H9 (cell line): ENCODE measurements around the gene SLC29A2. TPM values are rescaled to one million over a fixed set of nuclear protein-coding genes. Genes with fewer than 3 reads are reported as not detected.

Experiments
- DNase-seq: peaks from one replicate; pipeline ENCODE4 v3.0.0-alpha.2; 2017
- H2AFZ ChIP-seq: one replicate; pipeline ENCODE4 v1.6.1; 2013; ENCODE audit warnings: mild to moderate bottlenecking, low read length, control low read depth, moderate library complexity
- H2AK5ac ChIP-seq: 2 replicates; pipeline ENCODE4 v1.6.1; 2013; ENCODE audit warnings: low read length, control low read depth, mixed read lengths; ENCODE audit not compliant: insufficient read length
- H2BK120ac ChIP-seq: one replicate; pipeline ENCODE4 v1.6.1; 2013; ENCODE audit warnings: low read depth, mild to moderate bottlenecking, low read length, control low read depth, inconsistent platforms; ENCODE audit not compliant: poor library complexity, severe bottlenecking
- H2BK12ac ChIP-seq: 2 replicates; pipeline ENCODE4 v1.6.1; 2013; ENCODE audit warnings: low read length, control low read depth, mixed read lengths, low read depth; ENCODE audit not compliant: insufficient read length
- H2BK15ac ChIP-seq: 2 replicates; pipeline ENCODE4 v1.6.1; 2013; ENCODE audit warnings: low read depth, low read length, control low read depth
- H2BK20ac ChIP-seq: one replicate; pipeline ENCODE4 v1.6.1; 2013; ENCODE audit warnings: low read depth, mild to moderate bottlenecking, low read length, control low read depth, inconsistent platforms; ENCODE audit not compliant: poor library complexity, severe bottlenecking
- H2BK5ac ChIP-seq: 2 replicates; pipeline ENCODE4 v1.6.1; 2013; ENCODE audit warnings: low read length, control low read depth, mixed read lengths; ENCODE audit not compliant: insufficient read length
- H3K14ac ChIP-seq: 2 replicates; pipeline ENCODE4 v1.6.1; 2013; ENCODE audit warnings: low read length, control low read depth; ENCODE audit not compliant: insufficient read depth
- H3K18ac ChIP-seq: 2 replicates; pipeline ENCODE4 v1.6.1; 2013; ENCODE audit warnings: low read depth, mild to moderate bottlenecking, mixed read lengths, low read length, control low read depth; ENCODE audit not compliant: insufficient read length
- H3K23ac ChIP-seq: 2 replicates; pipeline ENCODE4 v1.6.1; 2013; ENCODE audit warnings: low read length, control low read depth, mixed read lengths, low read depth; ENCODE audit not compliant: insufficient read length
- H3K23me2 ChIP-seq: 2 replicates; pipeline ENCODE4 v1.6.1; 2013; ENCODE audit warnings: low read depth, mild to moderate bottlenecking, mixed read lengths, low read length, control low read depth; ENCODE audit not compliant: insufficient read length, poor library complexity, severe bottlenecking
- H3K27ac ChIP-seq: 2 replicates; pipeline ENCODE4 v1.5.1; 2013; ENCODE audit warnings: low read length, control low read depth, mixed read lengths, low read depth; ENCODE audit not compliant: insufficient read length
- H3K27me3 ChIP-seq: 2 replicates; pipeline ENCODE4 v1.6.1; 2013; ENCODE audit warnings: low read length, control low read depth, inconsistent platforms; ENCODE audit not compliant: insufficient read depth
- H3K4ac ChIP-seq: 2 replicates; pipeline ENCODE4 v1.6.1; 2013; ENCODE audit warnings: low read depth, mild to moderate bottlenecking, control low read depth, inconsistent platforms, low read length, moderate library complexity
- H3K4me1 ChIP-seq: 2 replicates; pipeline ENCODE4 v1.6.1; 2013; ENCODE audit warnings: low read length, control low read depth, inconsistent platforms; ENCODE audit not compliant: insufficient read depth
- H3K4me2 ChIP-seq: 2 replicates; pipeline ENCODE4 v1.6.1; 2013; ENCODE audit warnings: low read length, control low read depth, mixed read lengths; ENCODE audit not compliant: insufficient read length, insufficient read depth
- H3K56ac ChIP-seq: 2 replicates; pipeline ENCODE4 v1.6.1; 2013; ENCODE audit warnings: low read depth, mild to moderate bottlenecking, mixed read lengths, low read length, control low read depth; ENCODE audit not compliant: insufficient read length
- H3K79me1 ChIP-seq: 2 replicates; pipeline ENCODE4 v1.6.1; 2013; ENCODE audit warnings: low read depth, mild to moderate bottlenecking, moderate library complexity, low read length, control low read depth, inconsistent platforms; ENCODE audit not compliant: insufficient read depth, poor library complexity, severe bottlenecking
- H3K79me2 ChIP-seq: 2 replicates; pipeline ENCODE4 v1.6.1; 2013; ENCODE audit warnings: low read length, control low read depth, inconsistent platforms; ENCODE audit not compliant: insufficient read depth
- H3K9ac ChIP-seq: 2 replicates; pipeline ENCODE4 v1.6.1; 2013; ENCODE audit warnings: low read length, control low read depth, mixed read lengths; ENCODE audit not compliant: insufficient read length; ENCODE audit errors: extremely low read depth
- H3K9me3 ChIP-seq: one replicate; pipeline ENCODE4 v1.6.1; 2013; ENCODE audit warnings: low read depth, low read length, inconsistent platforms; ENCODE audit not compliant: control insufficient read depth
- H3T11ph ChIP-seq: one replicate; pipeline ENCODE4 v1.6.1; 2013; ENCODE audit warnings: mild to moderate bottlenecking, low read length, control low read depth, inconsistent platforms
- H4K20me1 ChIP-seq: one replicate; pipeline ENCODE4 v1.6.1; 2013; ENCODE audit not compliant: control insufficient read depth, insufficient read length, insufficient read depth
- H4K5ac ChIP-seq: 2 replicates; pipeline ENCODE4 v1.6.1; 2013; ENCODE audit warnings: low read depth, mild to moderate bottlenecking, mixed read lengths, low read length, control low read depth; ENCODE audit not compliant: insufficient read length
- H4K8ac ChIP-seq: replicated peaks from 2 replicates; pipeline ENCODE4 v1.6.1; 2013; ENCODE audit warnings: low read length, control low read depth, mixed read lengths, low read depth; ENCODE audit not compliant: insufficient read length
- H4K91ac ChIP-seq: 2 replicates; pipeline ENCODE4 v1.6.1; 2013; ENCODE audit warnings: low read depth, mild to moderate bottlenecking, moderate library complexity, mixed read lengths, low read length, control low read depth; ENCODE audit not compliant: insufficient read length
- H3K27ac Mint-ChIP-seq, 3 experiments: 2 replicates in 2 of 3; 3 replicates in 1 of 3; pipeline ENCODE4 v1.8.0; 2020 to 2021; ENCODE audit warnings: mixed read lengths in 3 of 3, mild to moderate bottlenecking in 1 of 3, moderate library complexity in 1 of 3
- H3K27me3 Mint-ChIP-seq: 2 replicates; pipeline ENCODE4 v1.8.0; 2021; ENCODE audit warnings: low read depth, mild to moderate bottlenecking, moderate library complexity, mixed read lengths
- H3K36me3 Mint-ChIP-seq, 3 experiments: 2 replicates in 2 of 3; 3 replicates in 1 of 3; pipeline ENCODE4 v1.8.0; 2020 to 2021; ENCODE audit warnings: low read depth in 3 of 3, mixed read lengths in 3 of 3; ENCODE audit not compliant: insufficient read depth in 1 of 3
- H3K4me1 Mint-ChIP-seq, 2 experiments: 2 replicates each; pipeline ENCODE4 v1.8.0; 2020; ENCODE audit warnings: mixed read lengths in 2 of 2
- H3K4me3 Mint-ChIP-seq, 2 experiments: 2 replicates in 1 of 2; 3 replicates in 1 of 2; pipeline ENCODE4 v1.8.0; 2020 to 2021; ENCODE audit warnings: mild to moderate bottlenecking in 2 of 2, mixed read lengths in 2 of 2, moderate library complexity in 1 of 2
- H3K9me3 Mint-ChIP-seq, 2 experiments: 2 replicates in 1 of 2; 3 replicates in 1 of 2; pipeline ENCODE4 v1.8.0; 2020; ENCODE audit warnings: mild to moderate bottlenecking in 2 of 2, mixed read lengths in 2 of 2, moderate library complexity in 1 of 2
- WGBS: extraction: QIAGEN DNeasy Blood & Tissue Kit; methylation state at CpG from one replicate; pipeline ENCODE4 v1.1.7; 2013; ENCODE audit warnings: missing lambda C conversion rate, low lambda C conversion rate, mixed read lengths; ENCODE audit not compliant: insufficient read length; ENCODE audit errors: extremely low coverage; 5-methylcytosine and 5-hydroxymethylcytosine counted together
- total RNA-seq: library from RNA; stranded (reverse); gene quantifications from 2 replicates; pipeline ENCODE4 v1.2.1, GENCODE V29; 2021
- TF ChIP-seq, protein P1 (sequence below): fragments of 200-600 bp; sonication (generic); conservative IDR thresholded peaks from 3 replicates; pipeline ENCODE4 v1.8.0; 2021; ENCODE audit warnings: antibody characterized with exemption, mild to moderate bottlenecking

SLC29A2 gene
- total RNA-seq, 1 experiment from 2014 or later, result 29.8 TPM

DNA sequence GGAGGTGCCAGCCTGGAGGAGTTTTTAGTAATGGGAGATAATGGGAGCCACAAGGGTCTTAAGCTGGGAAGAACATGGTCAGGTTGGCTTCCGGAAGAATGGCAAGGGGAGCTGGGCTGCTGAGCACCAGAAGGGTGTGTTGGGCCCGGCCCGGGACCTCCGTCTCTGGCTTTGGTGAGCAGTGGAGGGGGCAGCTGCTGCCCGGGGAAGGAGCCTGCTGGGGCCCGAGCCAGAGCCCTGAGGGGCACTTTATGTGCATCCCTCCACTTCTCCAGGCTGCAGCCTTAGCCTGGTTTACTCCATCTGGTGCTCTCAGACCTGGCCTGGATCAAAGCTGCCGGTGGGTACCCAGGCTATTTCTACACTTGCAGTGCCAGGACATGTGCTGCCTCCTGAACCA lies 40.5 kb upstream of the SLC29A2 start:
- Histone ChIP-seq H2BK20ac (no peak overlapping the region), H2BK12ac (no peak overlapping the region), H3K79me1 (no peaks in the 10 kb centered on the region), H3K9ac (no peak overlapping the region), H3K56ac (no peak overlapping the region), H2BK5ac (no peak overlapping the region), H4K8ac (no peak overlapping the region), H2AFZ (no peak overlapping the region), H3K79me2 (no peaks in the 10 kb centered on the region), H3K18ac (no peak overlapping the region), H2BK15ac (no peak overlapping the region), H2AK5ac (no peak overlapping the region), H3K27me3 (no peaks in the 10 kb centered on the region; the same call in 1 of the 2 replicates), H3K27ac (no peak overlapping the region), H3K23me2 (peaks cover 10% of the 10 kb centered on the region), H3T11ph (no peak overlapping the region), H4K5ac (no peak overlapping the region), H3K23ac (no peak overlapping the region), H3K9me3 (no peaks in the 10 kb centered on the region), H3K4me2 (no peak overlapping the region), H4K91ac (no peak overlapping the region), H4K20me1 (no peaks in the 10 kb centered on the region), H2BK120ac (no peak overlapping the region), H3K14ac (no peak overlapping the region), H3K4ac (no peak overlapping the region), H3K4me1 (peaks cover 10% of the 10 kb centered on the region)
- WGBS, result no CpG with 5 or more reads among the region's 7 CpGs
- Mint-ChIP-seq H3K4me3 (0 out of 5 replicates have a peak overlapping the region, but pooled peaks of 1 of the 2 experiments have one; percentile 1), H3K27me3 (peaks cover 4% of the 10 kb centered on the region), H3K4me1 (peaks cover 46 to 51% of the 10 kb centered on the region in 2 experiments), H3K36me3 (no peaks in the 10 kb centered on the region), H3K27ac (peak overlapping the region in 1 of 3 experiments; percentile 55; a peak in 2 of 7 replicates), H3K9me3 (no peaks in the 10 kb centered on the region)
- TF ChIP-seq, protein P1, sequence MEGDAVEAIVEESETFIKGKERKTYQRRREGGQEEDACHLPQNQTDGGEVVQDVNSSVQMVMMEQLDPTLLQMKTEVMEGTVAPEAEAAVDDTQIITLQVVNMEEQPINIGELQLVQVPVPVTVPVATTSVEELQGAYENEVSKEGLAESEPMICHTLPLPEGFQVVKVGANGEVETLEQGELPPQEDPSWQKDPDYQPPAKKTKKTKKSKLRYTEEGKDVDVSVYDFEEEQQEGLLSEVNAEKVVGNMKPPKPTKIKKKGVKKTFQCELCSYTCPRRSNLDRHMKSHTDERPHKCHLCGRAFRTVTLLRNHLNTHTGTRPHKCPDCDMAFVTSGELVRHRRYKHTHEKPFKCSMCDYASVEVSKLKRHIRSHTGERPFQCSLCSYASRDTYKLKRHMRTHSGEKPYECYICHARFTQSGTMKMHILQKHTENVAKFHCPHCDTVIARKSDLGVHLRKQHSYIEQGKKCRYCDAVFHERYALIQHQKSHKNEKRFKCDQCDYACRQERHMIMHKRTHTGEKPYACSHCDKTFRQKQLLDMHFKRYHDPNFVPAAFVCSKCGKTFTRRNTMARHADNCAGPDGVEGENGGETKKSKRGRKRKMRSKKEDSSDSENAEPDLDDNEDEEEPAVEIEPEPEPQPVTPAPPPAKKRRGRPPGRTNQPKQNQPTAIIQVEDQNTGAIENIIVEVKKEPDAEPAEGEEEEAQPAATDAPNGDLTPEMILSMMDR, result no peak
- no peak for DNase-seq
